GM12878 (cell line): ENCODE measurements around the gene RPS6KL1. TPM values are rescaled to one million over a fixed set of nuclear protein-coding genes. Genes with fewer than 3 reads are reported as not detected.

ENCODE experiments used
- ATAC-seq: fragments of 200-7000 bp; cut with Tn5 transposase; 3 replicates; pipeline ENCODE4 v1.9.1; 2020; ENCODE audit warnings: mild to moderate bottlenecking, moderate library complexity
- BruUV-seq: library from RNA; stranded (reverse); fragments of 400-500 nt; replicated peaks from 2 replicates; lab custom pipeline; 2021; lab: Mats Ljungman, UMichigan
- CTCF ChIA-PET: fragments of 300-600 bp; sonication (Branson Sonifier 250); formaldehyde crosslinking; extraction: SDS; loops from one replicate; lab custom pipeline; 2021; ENCODE audit warnings: inconsistent platforms; lab: Yijun Ruan, JAX
- POLR2A ChIA-PET: fragments of 350-600 bp; formaldehyde crosslinking; extraction: SDS; loops from one replicate; lab custom pipeline; 2021; ENCODE audit warnings: inconsistent platforms; lab: Charles Lee
- RAD21 ChIA-PET: fragments of 300-600 bp; sonication (Branson Sonifier 250); formaldehyde crosslinking; loops from one replicate; lab custom pipeline; 2023; ENCODE audit warnings: antibody characterized with exemption; ENCODE audit not compliant: unreplicated experiment; lab: Charles Lee
- SMC1A ChIA-PET: fragments of 300-600 bp; sonication (Branson Sonifier 250); formaldehyde crosslinking; loops from one replicate; lab custom pipeline; 2023; ENCODE audit not compliant: unreplicated experiment, uncharacterized antibody; lab: Charles Lee
- DNase-seq: peaks from one replicate; pipeline ENCODE4 v3.0.0-alpha.2; 2011; ENCODE audit warnings: low read depth, low spot score
- FAIRE-seq: peaks from 3 replicates; lab custom pipeline; 2011; peaks lifted over from hg19 to GRCh38; lab: Jason Lieb, UNC
- H2AFZ ChIP-seq: 2 replicates; pipeline ENCODE4 v1.6.0; 2011; ENCODE audit warnings: low read depth, low read length, control low read depth; ENCODE audit not compliant: control insufficient read depth
- H3K27ac ChIP-seq: 2 replicates; pipeline ENCODE4 v1.5.1; 2011; ENCODE audit warnings: control low read depth; ENCODE audit not compliant: control insufficient read depth, insufficient read depth
- H3K27me3 ChIP-seq, 2 experiments: replicated peaks in 1 of 2; 2 replicates each; pipeline versions ENCODE4 v1.6.0 to v1.6.1; 2011; ENCODE audit warnings: low read length in 1 of 2; ENCODE audit not compliant: control insufficient read depth in 2 of 2, insufficient read depth in 2 of 2
- H3K36me3 ChIP-seq, 2 experiments: 2 replicates each; pipeline ENCODE4 v1.5.1; 2011; ENCODE audit warnings: low read length in 1 of 2; ENCODE audit not compliant: control insufficient read depth in 2 of 2, insufficient read depth in 2 of 2
- H3K4me1 ChIP-seq: 2 replicates; pipeline ENCODE4 v1.6.1; 2011; ENCODE audit warnings: mild to moderate bottlenecking, low read length, moderate library complexity, mixed read lengths; ENCODE audit not compliant: control insufficient read depth, insufficient read depth
- H3K4me2 ChIP-seq: 2 replicates; pipeline ENCODE4 v1.6.0; 2011; ENCODE audit warnings: control low read depth; ENCODE audit not compliant: control insufficient read depth, insufficient read depth
- H3K4me3 ChIP-seq: fragments of 200-600 bp; sonication (generic); 2 replicates; pipeline ENCODE4 v1.5.1; 2016
- H3K79me2 ChIP-seq: 2 replicates; pipeline ENCODE4 v1.6.0; 2011; ENCODE audit warnings: low read length; ENCODE audit not compliant: control insufficient read depth, insufficient read depth
- H3K9ac ChIP-seq: 2 replicates; pipeline ENCODE4 v1.8.0; 2011; ENCODE audit warnings: low read length, control low read depth, mixed read lengths; ENCODE audit not compliant: control insufficient read depth, insufficient read depth
- H3K9me3 ChIP-seq: replicated peaks from 3 replicates; pipeline ENCODE4 v1.5.1; 2011; ENCODE audit warnings: mild to moderate bottlenecking, low read length; ENCODE audit not compliant: control insufficient read depth, insufficient read depth
- H4K20me1 ChIP-seq: 2 replicates; pipeline ENCODE4 v1.6.0; 2011; ENCODE audit not compliant: control insufficient read depth, insufficient read depth
- RFX5 ChIP-seq: IDR thresholded peaks from 2 replicates; pipeline ENCODE4 v1.6.1; 2011; ENCODE audit warnings: low read depth, low read length, improper control_type of control experiment
- WGBS: methylation state at CpG from one replicate; pipeline ENCODE4 v1.1.6; 2016; ENCODE audit warnings: low lambda C conversion rate; ENCODE audit not compliant: insufficient replicate concordance, insufficient coverage; ENCODE audit errors: missing lambda C conversion rate; 5-methylcytosine and 5-hydroxymethylcytosine counted together
- in situ Hi-C: fragments of 300-500 bp; cut with MboI; formaldehyde crosslinking; loops from 9 replicates; pipeline ENCODE4 v1.14.3; 2018; ENCODE audit warnings: mixed read lengths
- intact Hi-C: fragments of 100-400 bp; cut with micrococcal nuclease; formaldehyde crosslinking; loops from one replicate; pipeline ENCODE4 v1.14.2; 2022; ENCODE audit not compliant: unreplicated experiment
- polyA plus RNA-seq, 11 experiments: library from polyadenylated mRNA; depleted of rRNA in 4 of 11; unstranded in 6 of 11; stranded (reverse) in 5 of 11; fragments of >200 nt; fragmentation: Nextera tagmentation in 4 of 11; fragmentation: Illumina TruSeq in 1 of 11; extraction: Ambion mirVana in 4 of 11; extraction: Trizol in 1 of 11; gene quantifications; 1 replicate in 1 of 11; 2 replicates in 10 of 11; pipeline versions ENCODE4 v1.2.1 to v1.2.3, GENCODE V29; 2011 to 2016; ENCODE audit warnings: inconsistent platforms in 2 of 11, missing spikeins in 2 of 11, low read depth in 1 of 11
- total RNA-seq, 4 experiments: library from RNA; depleted of rRNA in 3 of 4; stranded (reverse); fragments of >200 nt in 3 of 4; fragmentation: Illumina TruSeq in 1 of 4; extraction: Trizol in 1 of 4; gene quantifications; 2 replicates each; pipeline versions ENCODE4 v1.2.1 to v1.2.3, GENCODE V29; 2013 to 2021

Gene RPS6KL1
- total and polyA plus RNA-seq, 10 of the 15 experiments (the other 5 are each of a cell fraction or from before 2014, with no cell fraction given) = 0.04 to 4.2 (median 2.0) TPM

- no peak for DNase-seq
- Histone ChIP-seq H3K9me3 (no peaks in the 10 kb centered on the region), H3K4me2 (no peak overlapping the region), H4K20me1 (no peaks in the 10 kb centered on the region), H3K9ac (no peak overlapping the region), H3K27ac (no peak overlapping the region), H3K4me3 (no peak overlapping the region), H3K27me3 (no peaks in the 10 kb centered on the region), H2AFZ (no peak overlapping the region), H3K4me1 (no peaks in the 10 kb centered on the region), H3K36me3 (no peaks in the 10 kb centered on the region), H3K79me2 (no peaks in the 10 kb centered on the region)
- FAIRE-seq = no peak
- intact Hi-C loops (no loop called here), in situ Hi-C loops (no loop called here)
- WGBS = 69% methylated on average over 7 of the region's 7 CpGs
- CTCF ChIA-PET = interaction anchor here (0.8 to 13.8 kb wide), 6 partner anchors 9 to 246 kb away, joined by 3 to 552 read pairs (median 116); partner anchors contain the start of genes DLST and PROX2
- POLR2A ChIA-PET = interaction anchor here (1.0 to 1.4 kb wide), 2 partner anchors 8 to 91 kb away, joined by 3 to 5 read pairs; no protein-coding TSS in a partner anchor
- no TSS peak for BruUV-seq
- RAD21 ChIA-PET = interaction anchor here (0.9 kb wide), 1 partner anchor 8 kb away, joined by 3 read pairs; no protein-coding TSS in a partner anchor
- SMC1A ChIA-PET = interaction anchor here (3.0 to 11.1 kb wide), 2 partner anchors 12 to 49 kb away, joined by 16 to 165 read pairs; no protein-coding TSS in a partner anchor
- ATAC-seq = no peak
- no peak for TF ChIP-seq RFX5
Observed at GRCh38 chr14:74855021-74855420, 68.0 kb downstream of the RPS6KL1 start.

Other genes starting within 250 kb of the RPS6KL1 start
Only the 7 nearest of the 11 such genes appear.
- 0.16 and 0.23 TPM in 2 replicates for gene PROX2, start 47.1 kb downstream of the RPS6KL1 start, total RNA-seq (2014; rRNA removed)
- 0.27 and 0.37 TPM in 2 replicates for gene PROX2, start 47.1 kb downstream of the RPS6KL1 start, total RNA-seq (2014; rRNA removed; fragmentation: Illumina TruSeq; extraction: Trizol)
- gene PROX2, start 47.1 kb downstream of the RPS6KL1 start, total RNA-seq (2021) = 0.11 and 0.33 TPM in 2 replicates
- 0.03 and 0.11 TPM in 2 replicates for gene PROX2, start 47.1 kb downstream of the RPS6KL1 start, polyA plus RNA-seq (2011; rRNA removed)
- gene PROX2, start 47.1 kb downstream of the RPS6KL1 start, polyA plus RNA-seq (2014; fragmentation: Illumina TruSeq; extraction: Trizol) = 0.16 TPM in 1 of 2 replicates, not detected in the other
- under 1 TPM; 0.04 to 0.05 TPM for gene PROX2, start 47.1 kb downstream of the RPS6KL1 start, polyA plus RNA-seq (2014; fragmentation: Nextera tagmentation; extraction: Ambion mirVana)
- gene PROX2, start 47.1 kb downstream of the RPS6KL1 start, polyA plus RNA-seq (2014; rRNA removed) = 0.08 and 0.12 TPM in 2 replicates
- gene PROX2, start 47.1 kb downstream of the RPS6KL1 start, polyA plus RNA-seq (2016; fragmentation: Nextera tagmentation; extraction: Ambion mirVana) = under 1 TPM; 0.28 to 0.42 TPM
- 64.7 and 67.0 TPM in 2 replicates for gene DLST, start 41.3 kb downstream of the RPS6KL1 start, total RNA-seq (2014; rRNA removed)
- 68.3 and 72.9 TPM in 2 replicates for gene DLST, start 41.3 kb downstream of the RPS6KL1 start, total RNA-seq (2014; rRNA removed; fragmentation: Illumina TruSeq; extraction: Trizol)
- 118 and 126 TPM in 2 replicates for gene DLST, start 41.3 kb downstream of the RPS6KL1 start, total RNA-seq (2021)
- gene DLST, start 41.3 kb downstream of the RPS6KL1 start, polyA plus RNA-seq (2011; rRNA removed) = 127 and 141 TPM in 2 replicates
- gene DLST, start 41.3 kb downstream of the RPS6KL1 start, polyA plus RNA-seq (2014; fragmentation: Illumina TruSeq; extraction: Trizol) = 116 and 119 TPM in 2 replicates
- 10 to 100 TPM in 1 of 2 experiments, 1 to 10 TPM in 1; 2.9 to 12.2 TPM for gene DLST, start 41.3 kb downstream of the RPS6KL1 start, polyA plus RNA-seq (2014; fragmentation: Nextera tagmentation; extraction: Ambion mirVana)
- 113 and 116 TPM in 2 replicates for gene DLST, start 41.3 kb downstream of the RPS6KL1 start, polyA plus RNA-seq (2014; rRNA removed)
- 10 to 100 TPM; 10.8 to 14.9 TPM for gene DLST, start 41.3 kb downstream of the RPS6KL1 start, polyA plus RNA-seq (2016; fragmentation: Nextera tagmentation; extraction: Ambion mirVana)
- gene PGF, start 32.3 kb upstream of the RPS6KL1 start, total RNA-seq (2014; rRNA removed) = 0.76 and 0.79 TPM in 2 replicates
- gene PGF, start 32.3 kb upstream of the RPS6KL1 start, total RNA-seq (2014; rRNA removed; fragmentation: Illumina TruSeq; extraction: Trizol) = 0.40 and 0.46 TPM in 2 replicates
- gene PGF, start 32.3 kb upstream of the RPS6KL1 start, total RNA-seq (2021) = 1.0 and 1.1 TPM in 2 replicates
- gene PGF, start 32.3 kb upstream of the RPS6KL1 start, polyA plus RNA-seq (2011; rRNA removed) = 2.4 and 5.5 TPM in 2 replicates
- 0.27 and 0.32 TPM in 2 replicates for gene PGF, start 32.3 kb upstream of the RPS6KL1 start, polyA plus RNA-seq (2014; fragmentation: Illumina TruSeq; extraction: Trizol)
- under 1 TPM; 0.11 to 0.16 TPM for gene PGF, start 32.3 kb upstream of the RPS6KL1 start, polyA plus RNA-seq (2014; fragmentation: Nextera tagmentation; extraction: Ambion mirVana)
- gene PGF, start 32.3 kb upstream of the RPS6KL1 start, polyA plus RNA-seq (2014; rRNA removed) = 0.46 and 0.66 TPM in 2 replicates
- gene PGF, start 32.3 kb upstream of the RPS6KL1 start, polyA plus RNA-seq (2016; fragmentation: Nextera tagmentation; extraction: Ambion mirVana) = 1 to 10 TPM; 3.5 to 4.2 TPM
- gene EIF2B2, start 79.7 kb upstream of the RPS6KL1 start, total RNA-seq (2014; rRNA removed) = 54.4 and 68.7 TPM in 2 replicates
- gene EIF2B2, start 79.7 kb upstream of the RPS6KL1 start, total RNA-seq (2014; rRNA removed; fragmentation: Illumina TruSeq; extraction: Trizol) = 36.9 and 39.6 TPM in 2 replicates
- 52.5 and 58.6 TPM in 2 replicates for gene EIF2B2, start 79.7 kb upstream of the RPS6KL1 start, total RNA-seq (2021)
- 125 and 168 TPM in 2 replicates for gene EIF2B2, start 79.7 kb upstream of the RPS6KL1 start, polyA plus RNA-seq (2011; rRNA removed)
- gene EIF2B2, start 79.7 kb upstream of the RPS6KL1 start, polyA plus RNA-seq (2014; fragmentation: Illumina TruSeq; extraction: Trizol) = 72.5 and 78.8 TPM in 2 replicates
- gene EIF2B2, start 79.7 kb upstream of the RPS6KL1 start, polyA plus RNA-seq (2014; fragmentation: Nextera tagmentation; extraction: Ambion mirVana) = 10 to 100 TPM; 17.4 to 32.3 TPM
- 72.2 and 91.4 TPM in 2 replicates for gene EIF2B2, start 79.7 kb upstream of the RPS6KL1 start, polyA plus RNA-seq (2014; rRNA removed)
- gene EIF2B2, start 79.7 kb upstream of the RPS6KL1 start, polyA plus RNA-seq (2016; fragmentation: Nextera tagmentation; extraction: Ambion mirVana) = 10 to 100 TPM; 85.8 to 94.4 TPM
- 17.1 and 24.5 TPM in 2 replicates for gene MLH3, start 128.2 kb upstream of the RPS6KL1 start, total RNA-seq (2014; rRNA removed)
- gene MLH3, start 128.2 kb upstream of the RPS6KL1 start, total RNA-seq (2014; rRNA removed; fragmentation: Illumina TruSeq; extraction: Trizol) = 29.8 and 31.2 TPM in 2 replicates
- 22.4 and 23.8 TPM in 2 replicates for gene MLH3, start 128.2 kb upstream of the RPS6KL1 start, total RNA-seq (2021)
- 26.8 and 34.2 TPM in 2 replicates for gene MLH3, start 128.2 kb upstream of the RPS6KL1 start, polyA plus RNA-seq (2011; rRNA removed)
- gene MLH3, start 128.2 kb upstream of the RPS6KL1 start, polyA plus RNA-seq (2014; fragmentation: Illumina TruSeq; extraction: Trizol) = 21.3 and 31.2 TPM in 2 replicates
- gene MLH3, start 128.2 kb upstream of the RPS6KL1 start, polyA plus RNA-seq (2014; fragmentation: Nextera tagmentation; extraction: Ambion mirVana) = 10 to 100 TPM; 17.9 to 23.4 TPM
- 12.6 and 13.0 TPM in 2 replicates for gene MLH3, start 128.2 kb upstream of the RPS6KL1 start, polyA plus RNA-seq (2014; rRNA removed)
- gene MLH3, start 128.2 kb upstream of the RPS6KL1 start, polyA plus RNA-seq (2016; fragmentation: Nextera tagmentation; extraction: Ambion mirVana) = 10 to 100 TPM; 15.1 to 15.8 TPM
- gene ACYP1, start 140.8 kb upstream of the RPS6KL1 start, total RNA-seq (2014; rRNA removed) = 25.3 and 26.3 TPM in 2 replicates
- gene ACYP1, start 140.8 kb upstream of the RPS6KL1 start, total RNA-seq (2014; rRNA removed; fragmentation: Illumina TruSeq; extraction: Trizol) = 25.3 and 30.5 TPM in 2 replicates
- 14.9 and 18.2 TPM in 2 replicates for gene ACYP1, start 140.8 kb upstream of the RPS6KL1 start, total RNA-seq (2021)
- gene ACYP1, start 140.8 kb upstream of the RPS6KL1 start, polyA plus RNA-seq (2011; rRNA removed) = 52.6 and 80.6 TPM in 2 replicates
- gene ACYP1, start 140.8 kb upstream of the RPS6KL1 start, polyA plus RNA-seq (2014; fragmentation: Illumina TruSeq; extraction: Trizol) = 28.6 and 31.7 TPM in 2 replicates
- 10 to 100 TPM; 48.5 to 49.4 TPM for gene ACYP1, start 140.8 kb upstream of the RPS6KL1 start, polyA plus RNA-seq (2014; fragmentation: Nextera tagmentation; extraction: Ambion mirVana)
- gene ACYP1, start 140.8 kb upstream of the RPS6KL1 start, polyA plus RNA-seq (2014; rRNA removed) = 30.7 and 38.6 TPM in 2 replicates
- 10 to 100 TPM; 49.8 TPM for gene ACYP1, start 140.8 kb upstream of the RPS6KL1 start, polyA plus RNA-seq (2016; fragmentation: Nextera tagmentation; extraction: Ambion mirVana)
- gene ZC2HC1C, start 146.4 kb upstream of the RPS6KL1 start, total RNA-seq (2014; rRNA removed) = 1.8 and 2.2 TPM in 2 replicates
- gene ZC2HC1C, start 146.4 kb upstream of the RPS6KL1 start, total RNA-seq (2014; rRNA removed; fragmentation: Illumina TruSeq; extraction: Trizol) = 1.8 and 2.0 TPM in 2 replicates
- 1.1 and 1.7 TPM in 2 replicates for gene ZC2HC1C, start 146.4 kb upstream of the RPS6KL1 start, total RNA-seq (2021)
- 0.71 and 0.92 TPM in 2 replicates for gene ZC2HC1C, start 146.4 kb upstream of the RPS6KL1 start, polyA plus RNA-seq (2011; rRNA removed)
- 0.90 and 1.2 TPM in 2 replicates for gene ZC2HC1C, start 146.4 kb upstream of the RPS6KL1 start, polyA plus RNA-seq (2014; fragmentation: Illumina TruSeq; extraction: Trizol)
- gene ZC2HC1C, start 146.4 kb upstream of the RPS6KL1 start, polyA plus RNA-seq (2014; fragmentation: Nextera tagmentation; extraction: Ambion mirVana) = 1 to 10 TPM; 1.3 to 1.4 TPM
- 1.7 and 2.4 TPM in 2 replicates for gene ZC2HC1C, start 146.4 kb upstream of the RPS6KL1 start, polyA plus RNA-seq (2014; rRNA removed)
- 1 to 10 TPM; 2.9 to 3.7 TPM for gene ZC2HC1C, start 146.4 kb upstream of the RPS6KL1 start, polyA plus RNA-seq (2016; fragmentation: Nextera tagmentation; extraction: Ambion mirVana)